Posterior vena cava (tissue), 2 donors: ENCODE measurements around the gene RELN. TPM values are rescaled to one million over a fixed set of nuclear protein-coding genes. Genes with fewer than 3 reads are reported as not detected.
"Not testable (repeated sequence)": the region's sequence is repeated elsewhere in the genome, so short reads cannot be mapped to it uniquely, and the experiment has no call there.

Source experiments
- DNase-seq: peaks from one replicate; pipeline ENCODE4 v3.0.0-alpha.2; 2020; ENCODE audit warnings: low spot score
- intact Hi-C, 2 donors: fragments of 100-400 bp; cut with DNase I; formaldehyde crosslinking; loops; one replicate each; pipeline versions ENCODE4 v1.14.1 to v1.14.2; 2022 to 2023
- total RNA-seq, 2 donors: library from RNA; stranded (reverse); fragmentation: NEBNext Ultra II Directional; extraction: Animal tissue kit (Norgen Biotek cat#: 25700); gene quantifications; one replicate each; pipeline ENCODE4 v1.2.1, GENCODE V29; 2021
- donor health status: DM: yes; HTN: yes; CAD: no.
- donor health status: DM: yes; HTN: yes; CAD: no.

The RELN gene
- total RNA-seq, 2 donors from 2014 or later = 5.0 to 6.2 TPM

GRCh38 chr7:103809229-103809994, 180.0 kb downstream of the RELN start:
- intact Hi-C loops = no loop called here
- DNase-seq = no peak

- intact Hi-C loops = no loop called here
- no peak for DNase-seq
Measured at GRCh38 chr7:103805346-103805745, 184.1 kb downstream of the RELN start.

GRCh38 chr7:103803631-103804030, 185.8 kb downstream of the RELN start:
- DNase-seq = no peak
- intact Hi-C loops = no loop called here

GRCh38 chr7:103799298-103799697, 190.2 kb downstream of the RELN start:
- no peak for DNase-seq
- intact Hi-C loops = no loop called here

GRCh38 chr7:103797647-103798307, 191.7 kb downstream of the RELN start:
- DNase-seq = no peak
- intact Hi-C loops = no loop called here

- DNase-seq = no peak
- intact Hi-C loops = no loop called here
Measured at GRCh38 chr7:103796327-103796962, 193.0 kb downstream of the RELN start.

GRCh38 chr7:103795787-103796186, 193.7 kb downstream of the RELN start:
- DNase-seq = no peak
- intact Hi-C loops = no loop called here

- DNase-seq = no peak
- intact Hi-C loops = no loop called here
Measured at GRCh38 chr7:103795107-103795506, 194.4 kb downstream of the RELN start.

- intact Hi-C loops = no loop called here
- DNase-seq = no peak
Measured at GRCh38 chr7:103794424-103794823, 195.0 kb downstream of the RELN start.

GRCh38 chr7:103793614-103794013, 195.8 kb downstream of the RELN start:
- intact Hi-C loops = no loop called here
- no peak for DNase-seq

- DNase-seq = no peak
- intact Hi-C loops = no loop called here
Measured at GRCh38 chr7:103791894-103792293, 197.6 kb downstream of the RELN start.

GRCh38 chr7:103787041-103787440, 202.4 kb downstream of the RELN start:
- DNase-seq, intact Hi-C loops: not testable (repeated sequence)

- intact Hi-C loops = no loop called here
- no peak for DNase-seq
Measured at GRCh38 chr7:103784646-103785286, 204.7 kb downstream of the RELN start.

- no peak for DNase-seq
- intact Hi-C loops = no loop called here
Measured at GRCh38 chr7:103781409-103781808, 208.0 kb downstream of the RELN start.

- DNase-seq, intact Hi-C loops: not testable (repeated sequence)
Measured at GRCh38 chr7:103780561-103780960, 208.9 kb downstream of the RELN start.

GRCh38 chr7:103777440-103777839, 212.0 kb downstream of the RELN start:
- no peak for DNase-seq
- intact Hi-C loops = no loop called here

- no peak for DNase-seq
- intact Hi-C loops = no loop called here
Measured at GRCh38 chr7:103773726-103774125, 215.7 kb downstream of the RELN start.

GRCh38 chr7:103772171-103772773, 217.2 kb downstream of the RELN start:
- no peak for DNase-seq
- intact Hi-C loops = no loop called here

GRCh38 chr7:103771294-103771693, 218.2 kb downstream of the RELN start:
- intact Hi-C loops = no loop called here
- DNase-seq = no peak

GRCh38 chr7:103766660-103767059, 222.8 kb downstream of the RELN start:
- intact Hi-C loops = no loop called here
- no peak for DNase-seq
